Hepatocyte (in vitro differentiated cells): ENCODE results near the gene NRXN2. TPM values are rescaled to one million over a fixed set of nuclear protein-coding genes. Genes with fewer than 3 reads are reported as not detected.

Source experiments
- DNase-seq: peaks from one replicate; pipeline ENCODE4 v3.0.0-alpha.2; 2016; ENCODE audit warnings: low spot score
- H2AFZ ChIP-seq: fragments of 200-600 bp; sonication (generic); 2 replicates; pipeline ENCODE4 v1.6.0; 2016; ENCODE audit warnings: antibody characterized with exemption, mild to moderate bottlenecking
- H3K27ac ChIP-seq: fragments of 200-600 bp; sonication (generic); 2 replicates; pipeline ENCODE4 v1.5.1; 2016; ENCODE audit warnings: mild to moderate bottlenecking
- H3K27me3 ChIP-seq: fragments of 200-600 bp; sonication (generic); 2 replicates; pipeline ENCODE4 v1.6.1; 2016
- H3K36me3 ChIP-seq: fragments of 200-600 bp; sonication (generic); replicated peaks from 2 replicates; pipeline ENCODE4 v1.5.1; 2016; ENCODE audit warnings: low read depth; ENCODE audit not compliant: insufficient read depth
- H3K4me1 ChIP-seq: fragments of 200-600 bp; sonication (generic); 2 replicates; pipeline ENCODE4 v1.5.1; 2016; ENCODE audit warnings: mild to moderate bottlenecking, moderate library complexity; ENCODE audit not compliant: insufficient read depth
- H3K4me2 ChIP-seq: fragments of 200-600 bp; sonication (generic); 2 replicates; pipeline ENCODE4 v1.6.0; 2016
- H3K4me3 ChIP-seq: fragments of 200-600 bp; sonication (generic); 2 replicates; pipeline ENCODE4 v1.5.1; 2016; ENCODE audit warnings: mild to moderate bottlenecking
- H3K79me2 ChIP-seq: fragments of 200-600 bp; sonication (generic); 2 replicates; pipeline ENCODE4 v1.6.0; 2017; ENCODE audit warnings: mild to moderate bottlenecking
- H3K9me2 ChIP-seq: fragments of 200-600 bp; sonication (generic); replicated peaks from 2 replicates; pipeline ENCODE4 v1.6.0; 2017; ENCODE audit warnings: mild to moderate bottlenecking; ENCODE audit not compliant: insufficient read depth
- H3K9me3 ChIP-seq: fragments of 200-600 bp; sonication (generic); 2 replicates; pipeline ENCODE4 v1.5.1; 2016; ENCODE audit warnings: low read depth, mild to moderate bottlenecking
- H4K20me1 ChIP-seq: fragments of 200-600 bp; sonication (generic); 2 replicates; pipeline ENCODE4 v1.6.0; 2016; ENCODE audit warnings: mild to moderate bottlenecking; ENCODE audit not compliant: insufficient read depth, poor library complexity, severe bottlenecking
- CTCF ChIP-seq: fragments of 200-600 bp; sonication (generic); IDR thresholded peaks from 2 replicates; pipeline ENCODE4 v1.5.1; 2016; ENCODE audit warnings: antibody characterized with exemption, mild to moderate bottlenecking; ENCODE audit not compliant: poor library complexity
- EZH2 ChIP-seq: fragments of 200-600 bp; sonication (generic); IDR thresholded peaks from 2 replicates; pipeline ENCODE4 v1.6.1; 2016; ENCODE audit warnings: antibody characterized with exemption, mild to moderate bottlenecking, borderline replicate concordance
- EZH2phosphoT487 ChIP-seq: fragments of 200-600 bp; sonication (generic); IDR thresholded peaks from one replicate; pipeline ENCODE4 v1.6.1; 2018; ENCODE audit warnings: antibody characterized with exemption, mild to moderate bottlenecking, low read depth, moderate library complexity; ENCODE audit not compliant: unreplicated experiment, severe bottlenecking
- WGBS: methylation state at CpG from one replicate; pipeline ENCODE4 v1.1.6; 2016; ENCODE audit warnings: low lambda C conversion rate; ENCODE audit errors: missing lambda C conversion rate; 5-methylcytosine and 5-hydroxymethylcytosine counted together
- polyA plus RNA-seq: library from polyadenylated mRNA; unstranded; fragments of >200 nt; fragmentation: Nextera tagmentation; extraction: Ambion mirVana; gene quantifications from 2 replicates; pipeline ENCODE4 v1.2.1, GENCODE V29; 2016
- total RNA-seq: library from RNA; depleted of rRNA; stranded (reverse); fragments of >200 nt; gene quantifications from 2 replicates; pipeline ENCODE4 v1.2.3, GENCODE V29; 2014

Gene NRXN2
- total and polyA plus RNA-seq, 2 experiments from 2014 or later = 0.83 to 1.7 TPM

- no peaks in the 10 kb centered on the region for H3K9me2 ChIP-seq
- H4K20me1 ChIP-seq = no peaks in the 10 kb centered on the region
- no peak for DNase-seq
- TF ChIP-seq CTCF = no peak
- no peak for TF ChIP-seq EZH2
- no peak for TF ChIP-seq EZH2phosphoT487
- H2AFZ ChIP-seq = no peak overlapping the region
- no peak overlapping the region for H3K4me2 ChIP-seq
- no peaks in the 10 kb centered on the region for H3K36me3 ChIP-seq
- peaks cover 5% of the 10 kb centered on the region for H3K4me1 ChIP-seq
- H3K27me3 ChIP-seq = no peaks in the 10 kb centered on the region
- no peak overlapping the region for H3K27ac ChIP-seq
- WGBS = 63% methylated on average over 8 of the region's 8 CpGs
- no peak overlapping the region for H3K4me3 ChIP-seq
- no peaks in the 10 kb centered on the region for H3K79me2 ChIP-seq
- no peaks in the 10 kb centered on the region for H3K9me3 ChIP-seq
Measured at GRCh38 chr11:64655941-64656601, 66.9 kb downstream of the NRXN2 start.

- DNase-seq = no peak
- no peak overlapping the region for H3K4me2 ChIP-seq
- H3K4me3 ChIP-seq = no peak overlapping the region
- no peaks in the 10 kb centered on the region for H3K9me3 ChIP-seq
- H4K20me1 ChIP-seq = no peaks in the 10 kb centered on the region
- 89% methylated on average over 13 of the region's 13 CpGs for WGBS
- H3K4me1 ChIP-seq = peaks cover 5% of the 10 kb centered on the region
- TF ChIP-seq EZH2 = no peak
- TF ChIP-seq EZH2phosphoT487 = no peak
- no peak for TF ChIP-seq CTCF
- H3K27ac ChIP-seq = no peak overlapping the region
- no peak overlapping the region for H2AFZ ChIP-seq
- no peaks in the 10 kb centered on the region for H3K9me2 ChIP-seq
- no peaks in the 10 kb centered on the region for H3K79me2 ChIP-seq
- no peaks in the 10 kb centered on the region for H3K27me3 ChIP-seq
- H3K36me3 ChIP-seq = no peaks in the 10 kb centered on the region
Measured at GRCh38 chr11:64654958-64655541, 67.9 kb downstream of the NRXN2 start.

- WGBS = 93% methylated on average over 4 of the region's 4 CpGs
- H3K9me2 ChIP-seq = no peaks in the 10 kb centered on the region
- peaks cover 5% of the 10 kb centered on the region for H3K4me1 ChIP-seq
- H3K9me3 ChIP-seq = no peaks in the 10 kb centered on the region
- H2AFZ ChIP-seq = no peak overlapping the region
- no peaks in the 10 kb centered on the region for H4K20me1 ChIP-seq
- H3K4me2 ChIP-seq = no peak overlapping the region
- TF ChIP-seq CTCF (no peak), EZH2phosphoT487 (no peak), EZH2 (no peak)
- no peak for DNase-seq
- H3K27me3 ChIP-seq = no peaks in the 10 kb centered on the region
- no peaks in the 10 kb centered on the region for H3K79me2 ChIP-seq
- H3K27ac ChIP-seq = no peak overlapping the region
- H3K36me3 ChIP-seq = no peaks in the 10 kb centered on the region
- no peak overlapping the region for H3K4me3 ChIP-seq
Measured at GRCh38 chr11:64654439-64654838, 68.6 kb downstream of the NRXN2 start.
